Esophagus squamous epithelium (tissue), 5 donors: ENCODE measurements around the gene HEMGN. TPM values are rescaled to one million over a fixed set of nuclear protein-coding genes. Genes with fewer than 3 reads are reported as not detected.

Experiments
- DNase-seq: peaks from one replicate; lab custom pipeline; 2025; lab: John Stamatoyannopoulos, UW
- H3K27ac ChIP-seq, 4 donors: fragments of 200-600 bp; sonication (generic); one replicate each; pipeline ENCODE4 v1.5.1; 2016 to 2019; ENCODE audit warnings: mild to moderate bottlenecking in 1 of 4
- H3K27me3 ChIP-seq, 4 donors: fragments of 200-600 bp; sonication (generic); 1 replicate in 3 of 4; 2 replicates in 1 of 4; pipeline versions ENCODE4 v1.5.1 to v1.6.0; 2017 to 2021; ENCODE audit warnings: antibody characterized with exemption in 1 of 4
- H3K36me3 ChIP-seq, 3 donors: fragments of 200-600 bp; sonication (generic); one replicate each; pipeline ENCODE4 v1.5.1; 2016 to 2019
- H3K4me1 ChIP-seq, 3 donors: fragments of 200-600 bp; sonication (generic); one replicate each; pipeline ENCODE4 v1.5.1; 2017 to 2019
- H3K4me3 ChIP-seq, 4 donors: fragments of 200-600 bp; sonication (generic); 1 replicate in 3 of 4; 2 replicates in 1 of 4; pipeline ENCODE4 v1.5.1; 2016 to 2019; ENCODE audit warnings: mild to moderate bottlenecking in 2 of 4, moderate library complexity in 1 of 4
- H3K9me3 ChIP-seq, 3 donors: fragments of 200-600 bp; sonication (generic); one replicate each; pipeline ENCODE4 v1.5.1; 2016 to 2019
- CTCF ChIP-seq, 6 experiments: fragments of 450-650 bp in 4 of 6; fragments of 200-600 bp in 2 of 6; sonication (generic) in 2 of 6; IDR thresholded peaks; one replicate each; pipeline ENCODE4 v1.5.1; 2016 to 2019; ENCODE audit warnings: antibody characterized with exemption in 6 of 6, mild to moderate bottlenecking in 4 of 6, moderate library complexity in 4 of 6
- POLR2A ChIP-seq, 4 donors: fragments of 450-650 bp; IDR thresholded peaks; one replicate each; pipeline ENCODE4 v1.6.1; 2017; ENCODE audit warnings: antibody characterized with exemption in 4 of 4, mild to moderate bottlenecking in 4 of 4, moderate library complexity in 3 of 4
- WGBS, 2 donors: methylation state at CpG; one replicate each; pipeline ENCODE4 v1.1.5; 2018; 5-methylcytosine and 5-hydroxymethylcytosine counted together
- intact Hi-C: fragments of 100-400 bp; cut with DNase I; formaldehyde crosslinking; loops from one replicate; pipeline ENCODE4 v1.15.0; 2022
- total RNA-seq, 4 donors: library from RNA; depleted of rRNA; stranded (reverse); fragments of >200 nt; gene quantifications; one replicate each; pipeline ENCODE4 v1.1.0, GENCODE V29; 2016
- donor health status: DM: yes; HTN: yes; CAD: no.

HEMGN gene
- total RNA-seq, 4 donors from 2014 or later = not detected

DNA sequence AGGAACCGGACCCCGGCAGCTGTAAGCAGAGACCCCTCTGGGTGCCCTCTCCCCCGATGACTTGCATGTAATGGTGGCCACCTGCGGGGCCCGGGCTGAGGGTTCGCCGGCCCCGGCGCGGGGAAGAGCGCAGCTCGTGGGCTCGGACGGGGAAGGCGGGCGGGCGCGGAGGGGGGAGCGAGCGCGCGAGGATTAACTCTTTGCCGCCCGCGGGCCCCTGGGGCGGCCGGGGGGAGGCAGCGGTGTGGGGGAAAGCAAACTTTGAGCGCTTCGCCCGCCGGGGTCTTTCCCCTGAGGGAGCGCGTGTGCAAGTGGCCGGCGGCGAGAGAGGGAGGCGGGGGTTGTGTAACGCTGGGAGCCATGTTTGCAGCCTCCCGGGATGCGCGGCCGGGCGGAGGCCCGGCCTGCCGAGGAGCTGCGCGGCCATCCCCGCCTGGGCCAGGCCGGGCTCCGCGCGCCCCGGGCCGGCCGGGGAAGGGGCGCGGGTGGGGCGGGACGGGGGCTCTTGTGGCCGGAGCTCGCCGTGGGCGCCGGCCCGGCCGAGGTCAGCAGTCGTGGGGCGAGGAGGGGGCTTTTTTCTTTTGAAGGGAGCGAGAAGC is 45.7 kb upstream of the HEMGN start:
- DNase-seq = no peak
- TF ChIP-seq CTCF (IDR thresholded peaks at IDR 0.05) (no peak), POLR2A (IDR thresholded peaks at IDR 0.05) (no peak)
- H3K9me3 ChIP-seq = no peaks in the 10 kb centered on the region
- peak overlapping the region; percentile 83 to 97 (median 90) for H3K4me3 ChIP-seq
- intact Hi-C loops = no loop called here
- no peaks in the 10 kb centered on the region for H3K27me3 ChIP-seq
- no peaks in the 10 kb centered on the region for H3K36me3 ChIP-seq
- 0% methylated on average over 4 of the region's 70 CpGs; no CpG with 5 or more reads in 1 of the 2 donors for WGBS, 2 donors
- H3K4me1 ChIP-seq = peaks cover 24 to 75% (median 46%) of the 10 kb centered on the region in 3 donors
- peak overlapping the region; percentile 98 to 100 (median 99) for H3K27ac ChIP-seq

DNA sequence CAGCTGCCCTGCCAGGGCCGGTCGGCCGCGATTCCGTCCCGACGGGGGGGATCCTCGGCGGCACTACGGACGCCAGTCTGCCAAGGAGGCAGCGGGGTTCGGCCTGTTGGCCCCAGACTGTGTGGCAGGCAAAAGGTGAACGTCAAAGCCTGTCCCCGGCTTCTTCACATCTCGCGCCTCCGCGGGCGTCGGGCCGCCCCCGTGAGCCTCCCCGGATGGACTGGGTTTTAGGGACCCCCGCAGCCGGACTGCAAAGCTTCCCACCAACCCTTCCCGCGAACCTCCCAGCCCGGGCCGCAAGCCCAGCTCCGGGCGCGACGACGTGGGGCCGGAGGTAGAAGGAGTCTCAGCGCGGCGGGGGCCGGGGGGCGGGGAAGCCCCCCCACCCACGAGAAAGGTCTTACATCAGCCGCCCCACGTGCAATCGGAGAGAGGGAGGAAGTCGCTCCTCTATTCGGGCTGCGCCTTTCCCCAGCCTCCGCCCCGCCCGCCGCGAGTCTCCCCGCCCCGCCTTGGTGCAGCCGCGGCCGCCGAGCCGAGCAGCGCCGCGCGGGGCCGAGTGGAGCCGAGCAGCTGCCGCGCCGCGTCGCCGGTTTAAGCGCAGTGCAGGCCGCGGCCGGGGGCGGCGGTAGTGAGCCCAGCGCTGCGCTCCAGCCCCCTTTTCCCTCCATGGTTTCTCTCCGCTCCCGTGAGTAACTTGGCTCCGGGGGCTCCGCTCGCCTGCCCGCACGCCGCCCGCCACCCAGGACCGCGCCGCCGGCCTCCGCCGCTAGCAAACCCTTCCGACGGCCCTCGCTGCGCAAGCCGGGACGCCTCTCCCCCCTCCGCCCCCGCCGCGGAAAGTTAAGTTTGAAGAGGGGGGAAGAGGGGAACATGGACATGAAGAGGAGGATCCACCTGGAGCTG is 45.0 kb upstream of the HEMGN start, which contains the start of gene ANP32B:
ANP32B (plus strand) TSS at position 659 of the 906 bp plus-strand sequence; CDS start at position 874, 215 bp downstream.
- DNase-seq = peak; percentile 45
- intact Hi-C loops = no loop called here

DNA sequence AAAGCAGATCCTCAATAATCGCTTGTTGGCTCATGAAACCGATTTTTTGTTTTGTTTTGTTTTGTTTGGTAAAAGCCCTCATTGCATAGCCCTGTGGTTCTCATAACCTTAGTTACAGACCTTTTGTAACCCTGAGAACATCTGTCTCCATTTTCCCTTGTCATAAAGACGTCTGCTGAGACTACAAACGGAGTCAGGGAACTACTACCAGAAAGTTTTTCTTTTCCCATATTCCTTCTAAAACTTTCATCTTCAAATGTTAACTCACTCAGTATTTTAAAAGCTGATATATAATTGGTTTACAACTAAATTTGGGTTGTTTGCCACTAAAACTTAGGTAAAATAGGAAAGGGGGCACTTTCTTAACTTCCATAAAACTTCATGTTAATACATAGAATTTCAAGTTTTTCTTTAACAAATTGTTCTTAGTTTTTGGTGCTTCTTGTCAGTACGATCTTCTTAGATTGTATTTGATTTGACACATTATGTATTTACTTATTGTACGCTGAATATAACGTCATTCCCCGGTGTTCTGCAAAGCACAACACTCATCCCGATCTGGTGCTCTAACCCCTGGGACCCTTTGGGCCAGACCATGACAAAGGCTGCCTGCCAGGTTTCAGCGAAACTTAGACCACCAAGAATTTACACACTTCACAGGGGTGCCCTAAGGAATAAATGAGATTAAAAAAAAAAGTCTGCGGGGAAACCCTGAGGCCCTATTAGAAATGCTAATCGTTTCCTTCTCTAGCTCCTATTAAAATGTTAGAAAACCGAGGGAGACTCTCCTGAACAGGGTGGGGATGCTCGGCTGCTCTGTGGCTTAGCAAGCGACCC is 44.1 kb upstream of the HEMGN start:
- Histone ChIP-seq H3K9me3 (no peaks in the 10 kb centered on the region), H3K4me3 (peak overlapping the region; percentile 83 to 97 (median 90)), H3K36me3 (no peaks in the 10 kb centered on the region), H3K27me3 (no peaks in the 10 kb centered on the region), H3K4me1 (peaks cover 24 to 58% (median 38%) of the 10 kb centered on the region in 3 donors), H3K27ac (peak overlapping the region; percentile 98 to 100 (median 99))
- WGBS, 2 donors = 36 to 39% methylated on average over 14 to 15 of the region's 15 CpGs
- TF ChIP-seq POLR2A (IDR thresholded peaks at IDR 0.05) = no peak
- no peak for TF ChIP-seq CTCF (IDR thresholded peaks at IDR 0.05)
- intact Hi-C loops = no loop called here
- no peak for DNase-seq

More for the DNA sequence above, 45.0 kb upstream of the HEMGN start, which contains the start of gene ANP32B:
- TF ChIP-seq POLR2A (IDR thresholded peaks at IDR 0.05) = peak in 1 of 4 donors; percentile 74
- peak; percentile 66 to 98 (median 96) for TF ChIP-seq CTCF (IDR thresholded peaks at IDR 0.05)
- peak within 1 kb of the TSS; percentile 98 to 100 (median 99) for H3K27ac ChIP-seq
- peak within 1 kb of the TSS; percentile 83 to 97 (median 90) for H3K4me3 ChIP-seq
- H3K4me1 ChIP-seq = peaks cover 24 to 67% (median 43%) of the 10 kb centered on the region in 3 donors
- no peaks in the 10 kb centered on the region for H3K9me3 ChIP-seq
- H3K27me3 ChIP-seq = no peaks in the 10 kb centered on the region
- no CpG with 5 or more reads among the region's 105 CpGs for WGBS, 2 donors
- H3K36me3 ChIP-seq = no peaks in the 10 kb centered on the region

DNA sequence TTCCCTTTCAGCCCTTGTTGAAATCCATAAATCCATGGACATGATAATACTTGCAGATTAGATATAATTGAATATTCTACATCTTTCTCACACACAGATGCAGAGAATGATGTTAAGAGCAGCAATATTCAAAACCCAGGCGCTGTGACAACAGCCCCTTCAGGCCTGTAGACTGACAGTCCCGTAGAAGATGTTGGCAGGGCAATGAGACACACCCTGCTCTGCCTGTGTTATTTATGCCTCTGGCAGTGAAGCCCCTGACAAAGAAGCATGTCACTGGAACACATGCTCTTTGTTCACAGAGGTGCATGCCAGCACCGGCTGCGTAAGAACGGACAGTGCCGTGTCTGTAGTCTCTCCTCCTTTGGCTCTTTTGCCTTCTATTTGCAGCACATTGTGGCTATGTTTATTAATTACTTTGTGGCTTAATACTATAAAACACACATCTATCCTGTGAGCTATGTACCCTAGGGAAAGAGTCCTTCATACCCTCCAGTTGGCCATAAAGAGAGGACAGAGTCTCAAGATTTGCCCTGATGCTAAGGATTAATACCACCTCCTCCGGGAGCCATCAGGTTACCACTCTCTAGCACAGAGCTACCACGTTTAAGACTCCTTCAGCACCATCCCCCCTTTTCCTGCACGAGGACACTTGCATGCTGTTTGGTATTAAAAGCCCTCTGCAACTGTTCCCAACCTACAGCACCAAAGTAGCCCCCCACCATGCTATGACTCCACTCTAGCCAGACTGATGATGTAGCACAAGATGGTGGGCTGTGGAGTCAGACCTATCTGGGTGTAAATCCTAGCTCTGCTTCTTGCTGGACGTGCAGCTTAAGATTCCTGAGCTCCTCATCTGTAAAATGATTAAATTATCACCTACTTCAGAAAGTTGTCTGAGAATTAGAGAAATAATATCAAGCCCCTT is 43.2 kb upstream of the HEMGN start:
- Histone ChIP-seq H3K27me3 (no peaks in the 10 kb centered on the region), H3K36me3 (no peaks in the 10 kb centered on the region), H3K4me3 (no peak overlapping the region), H3K9me3 (no peaks in the 10 kb centered on the region), H3K27ac (peak overlapping the region; percentile 20 to 60 (median 44)), H3K4me1 (peaks cover 18 to 50% (median 29%) of the 10 kb centered on the region in 3 donors)
- 46 to 53% methylated on average over 9 to 10 of the region's 10 CpGs for WGBS, 2 donors
- DNase-seq = no peak
- intact Hi-C loops = no loop called here
- TF ChIP-seq CTCF (IDR thresholded peaks at IDR 0.05) (no peak), POLR2A (IDR thresholded peaks at IDR 0.05) (no peak)
